ENCODE results near the gene UBAC1. TPM values are rescaled to one million over a fixed set of nuclear protein-coding genes. Genes with fewer than 3 reads are reported as not detected.

The UBAC1 gene
- total RNA-seq, 1 donor from 2014 or later, result 33.8 TPM

- DNase-seq (ENCODE audit: low spot score in 2 of 2, unreplicated experiment in 2 of 2), result no peak
- no peaks in the 10 kb centered on the region for H3K9me3 Mint-ChIP-seq
- no peak for TF ChIP-seq CTCF (IDR thresholded peaks at IDR 0.05; ENCODE audit: unreplicated experiment)
- no peaks in the 10 kb centered on the region for H3K27me3 Mint-ChIP-seq (ENCODE audit: low read depth)
- peaks cover 14% of the 10 kb centered on the region for H3K4me1 Mint-ChIP-seq
- no peak overlapping the region for H3K4me3 Mint-ChIP-seq
- peak overlapping the region; percentile 51 for H3K27ac Mint-ChIP-seq
- H3K36me3 Mint-ChIP-seq, result peaks cover 4% of the 10 kb centered on the region
These were observed 46.9 kb upstream of the UBAC1 start for GRCh38 chr9:136007934-136008692.

GRCh38 chr9:136007276-136007933 lies 46.2 kb upstream of the UBAC1 start:
- H3K4me1 Mint-ChIP-seq, result peaks cover 20% of the 10 kb centered on the region
- H3K27me3 Mint-ChIP-seq (ENCODE audit: low read depth), result no peaks in the 10 kb centered on the region

GRCh38 chr9:136006169-136006568 lies 45.0 kb upstream of the UBAC1 start:
- no peaks in the 10 kb centered on the region for H3K9me3 Mint-ChIP-seq

More at GRCh38 chr9:136007276-136007933, 46.2 kb upstream of the UBAC1 start:
- H3K4me3 Mint-ChIP-seq, result no peak overlapping the region
- peak overlapping the region; percentile 29 for H3K27ac Mint-ChIP-seq
- H3K9me3 Mint-ChIP-seq, result no peaks in the 10 kb centered on the region
- TF ChIP-seq CTCF (IDR thresholded peaks at IDR 0.05; ENCODE audit: unreplicated experiment), result no peak
- no peak for DNase-seq (ENCODE audit: low spot score in 2 of 2, unreplicated experiment in 2 of 2)
- peaks cover 4% of the 10 kb centered on the region for H3K36me3 Mint-ChIP-seq

GRCh38 chr9:136004712-136005111 lies 43.5 kb upstream of the UBAC1 start:
- Mint-ChIP-seq H3K4me3 (no peak overlapping the region), H3K4me1 (peaks cover 29% of the 10 kb centered on the region), H3K27ac (no peak overlapping the region)

More at GRCh38 chr9:136006169-136006568, 45.0 kb upstream of the UBAC1 start:
- Mint-ChIP-seq H3K4me3 (no peak overlapping the region), H3K27me3 (ENCODE audit: low read depth) (no peaks in the 10 kb centered on the region), H3K4me1 (peaks cover 20% of the 10 kb centered on the region), H3K36me3 (peaks cover 4% of the 10 kb centered on the region), H3K27ac (no peak overlapping the region)
- no peak for TF ChIP-seq CTCF (IDR thresholded peaks at IDR 0.05; ENCODE audit: unreplicated experiment)
- no peak for DNase-seq (ENCODE audit: low spot score in 2 of 2, unreplicated experiment in 2 of 2)

GRCh38 chr9:136004219-136004618 lies 43.0 kb upstream of the UBAC1 start:
- no peak for DNase-seq (ENCODE audit: low spot score in 2 of 2, unreplicated experiment in 2 of 2)
- Mint-ChIP-seq H3K4me1 (peaks cover 31% of the 10 kb centered on the region), H3K27me3 (ENCODE audit: low read depth) (no peaks in the 10 kb centered on the region), H3K27ac (no peak overlapping the region), H3K36me3 (peaks cover 4% of the 10 kb centered on the region), H3K9me3 (no peaks in the 10 kb centered on the region), H3K4me3 (no peak overlapping the region)
- no peak for TF ChIP-seq CTCF (IDR thresholded peaks at IDR 0.05; ENCODE audit: unreplicated experiment)

More at GRCh38 chr9:136004712-136005111, 43.5 kb upstream of the UBAC1 start:
- no peak for TF ChIP-seq CTCF (IDR thresholded peaks at IDR 0.05; ENCODE audit: unreplicated experiment)
- Mint-ChIP-seq H3K9me3 (no peaks in the 10 kb centered on the region), H3K36me3 (peaks cover 4% of the 10 kb centered on the region), H3K27me3 (ENCODE audit: low read depth) (no peaks in the 10 kb centered on the region)
- no peak for DNase-seq (ENCODE audit: low spot score in 2 of 2, unreplicated experiment in 2 of 2)

Measured in mesothelial cell of epicardium (in vitro differentiated cells).